Astrocyte of the cerebellum (primary cell): ENCODE measurements around the gene TMEM270.

ENCODE experiments used
- DNase-seq: peaks from one replicate; pipeline ENCODE4 v3.0.0-alpha.2; 2011; ENCODE audit warnings: low read depth
- H3K4me3 ChIP-seq: 2 replicates; pipeline ENCODE4 v1.5.1; 2011; ENCODE audit warnings: mild to moderate bottlenecking, low read depth, low read length, moderate library complexity
- in situ Hi-C: cut with HindIII; loops from 2 replicates; pipeline ENCODE4 v1.10.0; 2017; ENCODE audit warnings: low sequenced_read_pairs
- TF ChIP-seq, protein P1 (sequence below): IDR thresholded peaks from 2 replicates; pipeline ENCODE4 v1.5.1; 2012; ENCODE audit warnings: low read length, low read depth, moderate library complexity, mild to moderate bottlenecking; ENCODE audit errors: missing control alignments

TMEM270 gene

DNA sequence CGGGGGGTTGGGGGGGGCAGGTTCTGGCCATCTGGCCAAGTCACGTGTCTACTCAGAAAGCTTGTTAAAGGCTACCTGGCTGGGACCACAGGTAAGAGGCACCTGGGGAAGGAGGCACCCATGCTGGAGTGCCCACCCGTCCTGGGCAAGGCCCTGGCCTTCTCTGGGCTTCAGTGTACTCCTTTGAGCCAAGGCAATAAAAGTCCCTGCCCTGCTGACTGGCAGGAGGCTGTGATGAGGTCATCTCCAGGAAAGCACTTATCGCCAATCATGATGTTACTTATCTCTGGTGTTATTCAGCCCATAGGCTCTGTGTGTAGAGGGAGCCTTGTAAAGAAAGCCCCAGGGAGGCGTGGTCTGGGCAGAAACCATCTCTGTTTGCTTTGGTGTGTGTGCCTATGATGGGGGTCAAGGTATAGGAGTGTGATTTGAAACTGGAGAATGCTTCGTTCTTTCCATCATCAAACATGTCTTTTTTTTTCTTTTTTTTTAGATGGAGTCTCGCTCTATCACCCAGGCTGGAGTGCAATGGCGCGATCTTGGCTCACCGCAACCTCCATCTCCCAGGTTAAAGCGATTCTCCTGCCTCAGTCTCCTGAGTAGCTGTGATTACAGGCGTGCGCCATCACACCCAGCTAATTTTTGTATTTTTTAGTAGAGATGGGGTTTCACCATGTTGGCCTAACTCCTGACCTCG is 32.7 kb upstream of the TMEM270 start:
- DNase-seq = no peak
- TF ChIP-seq, protein P1, sequence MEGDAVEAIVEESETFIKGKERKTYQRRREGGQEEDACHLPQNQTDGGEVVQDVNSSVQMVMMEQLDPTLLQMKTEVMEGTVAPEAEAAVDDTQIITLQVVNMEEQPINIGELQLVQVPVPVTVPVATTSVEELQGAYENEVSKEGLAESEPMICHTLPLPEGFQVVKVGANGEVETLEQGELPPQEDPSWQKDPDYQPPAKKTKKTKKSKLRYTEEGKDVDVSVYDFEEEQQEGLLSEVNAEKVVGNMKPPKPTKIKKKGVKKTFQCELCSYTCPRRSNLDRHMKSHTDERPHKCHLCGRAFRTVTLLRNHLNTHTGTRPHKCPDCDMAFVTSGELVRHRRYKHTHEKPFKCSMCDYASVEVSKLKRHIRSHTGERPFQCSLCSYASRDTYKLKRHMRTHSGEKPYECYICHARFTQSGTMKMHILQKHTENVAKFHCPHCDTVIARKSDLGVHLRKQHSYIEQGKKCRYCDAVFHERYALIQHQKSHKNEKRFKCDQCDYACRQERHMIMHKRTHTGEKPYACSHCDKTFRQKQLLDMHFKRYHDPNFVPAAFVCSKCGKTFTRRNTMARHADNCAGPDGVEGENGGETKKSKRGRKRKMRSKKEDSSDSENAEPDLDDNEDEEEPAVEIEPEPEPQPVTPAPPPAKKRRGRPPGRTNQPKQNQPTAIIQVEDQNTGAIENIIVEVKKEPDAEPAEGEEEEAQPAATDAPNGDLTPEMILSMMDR = no peak
- H3K4me3 ChIP-seq = no peak overlapping the region
- in situ Hi-C loops = loop anchor here (25.0 kb wide), 1 partner anchor 216 kb away; the partner anchor contains the start of gene MLXIPL

DNA sequence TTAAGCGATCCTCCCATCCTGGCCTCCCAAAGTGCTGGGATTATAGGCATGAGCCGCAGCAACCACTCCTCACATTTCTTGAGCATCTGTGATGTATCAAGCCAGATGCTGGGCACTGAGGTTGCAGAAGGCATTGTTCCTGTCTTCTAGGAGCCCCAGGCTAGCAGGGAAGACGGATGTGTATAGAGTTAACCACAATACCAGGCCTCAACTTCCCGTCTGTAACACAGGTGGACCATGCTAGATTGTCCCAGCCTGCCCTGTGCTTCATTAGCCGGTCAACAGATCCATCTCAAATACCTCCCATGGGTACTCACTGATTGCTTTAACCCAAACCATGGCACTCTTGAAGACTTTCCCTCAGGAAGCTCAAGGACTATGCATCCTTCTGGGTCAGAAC is 32.0 kb upstream of the TMEM270 start:
- DNase-seq = no peak
- H3K4me3 ChIP-seq = no peak overlapping the region
- TF ChIP-seq, protein P1 = no peak
- in situ Hi-C loops = loop anchor here (25.0 kb wide), 1 partner anchor 217 kb away; the partner anchor contains the start of gene MLXIPL

DNA sequence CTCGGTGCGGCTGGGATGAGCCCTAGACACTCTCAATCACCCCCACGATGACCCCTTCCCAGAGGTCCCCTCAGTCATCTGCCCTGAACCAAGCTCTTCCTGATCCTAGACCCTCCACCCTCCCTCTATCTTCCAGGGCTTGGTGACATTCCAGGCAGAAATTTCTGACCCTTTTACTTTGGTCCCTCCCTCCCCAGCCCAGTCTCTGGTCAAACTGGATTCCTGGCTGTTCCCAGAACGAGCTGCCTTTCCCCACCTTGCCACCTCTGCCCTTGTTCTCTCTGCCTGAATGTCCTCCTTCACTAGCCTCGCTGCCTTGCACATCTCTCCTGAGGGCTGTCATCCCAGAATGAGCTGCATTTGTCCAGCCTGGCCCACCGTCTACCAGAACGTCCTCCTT is 31.5 kb upstream of the TMEM270 start:
- TF ChIP-seq, protein P1 = no peak
- no peak overlapping the region for H3K4me3 ChIP-seq
- no peak for DNase-seq
- in situ Hi-C loops = loop anchor here (25.0 kb wide), 1 partner anchor 217 kb away; the partner anchor contains the start of gene MLXIPL

DNA sequence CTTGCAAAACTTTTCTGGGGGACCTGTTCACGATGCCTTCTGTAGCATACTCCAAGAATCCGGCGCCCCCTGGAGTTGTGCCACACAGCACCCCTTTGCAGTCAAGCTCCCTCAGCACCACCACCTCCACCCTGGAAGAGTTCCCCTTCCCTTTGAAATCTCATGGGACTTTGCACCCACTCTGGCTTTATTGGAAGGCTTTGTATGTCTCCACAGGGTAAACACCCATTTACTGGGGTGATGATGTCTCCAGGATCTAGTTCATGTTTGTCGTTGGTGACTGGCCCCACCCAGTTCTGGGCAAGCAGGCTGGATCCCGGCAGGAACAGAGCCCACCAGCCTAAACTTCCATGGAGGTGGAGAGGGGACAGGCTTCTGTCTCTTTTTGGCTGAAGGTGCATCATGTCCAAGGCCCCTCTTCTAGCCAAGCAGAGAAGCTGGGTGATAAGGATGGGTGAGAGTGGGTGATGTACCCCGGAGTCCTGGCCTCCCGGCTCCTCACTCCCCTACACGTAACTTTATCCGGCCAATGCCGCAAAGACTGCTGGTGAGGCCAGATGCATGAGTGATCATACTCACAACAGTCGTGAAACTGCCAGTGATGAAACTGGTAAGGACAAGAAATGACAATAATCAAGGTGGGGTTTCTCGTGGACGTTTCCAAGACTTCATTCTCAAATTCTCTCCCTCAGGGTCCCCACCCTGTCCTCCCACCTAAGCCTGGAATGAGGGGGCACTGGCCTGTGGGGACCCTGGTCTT is 30.9 kb upstream of the TMEM270 start:
- no peak overlapping the region for H3K4me3 ChIP-seq
- TF ChIP-seq, protein P1 = no peak
- no peak for DNase-seq
- in situ Hi-C loops = loop anchor here (25.0 kb wide), 1 partner anchor 218 kb away; the partner anchor contains the start of gene MLXIPL

DNA sequence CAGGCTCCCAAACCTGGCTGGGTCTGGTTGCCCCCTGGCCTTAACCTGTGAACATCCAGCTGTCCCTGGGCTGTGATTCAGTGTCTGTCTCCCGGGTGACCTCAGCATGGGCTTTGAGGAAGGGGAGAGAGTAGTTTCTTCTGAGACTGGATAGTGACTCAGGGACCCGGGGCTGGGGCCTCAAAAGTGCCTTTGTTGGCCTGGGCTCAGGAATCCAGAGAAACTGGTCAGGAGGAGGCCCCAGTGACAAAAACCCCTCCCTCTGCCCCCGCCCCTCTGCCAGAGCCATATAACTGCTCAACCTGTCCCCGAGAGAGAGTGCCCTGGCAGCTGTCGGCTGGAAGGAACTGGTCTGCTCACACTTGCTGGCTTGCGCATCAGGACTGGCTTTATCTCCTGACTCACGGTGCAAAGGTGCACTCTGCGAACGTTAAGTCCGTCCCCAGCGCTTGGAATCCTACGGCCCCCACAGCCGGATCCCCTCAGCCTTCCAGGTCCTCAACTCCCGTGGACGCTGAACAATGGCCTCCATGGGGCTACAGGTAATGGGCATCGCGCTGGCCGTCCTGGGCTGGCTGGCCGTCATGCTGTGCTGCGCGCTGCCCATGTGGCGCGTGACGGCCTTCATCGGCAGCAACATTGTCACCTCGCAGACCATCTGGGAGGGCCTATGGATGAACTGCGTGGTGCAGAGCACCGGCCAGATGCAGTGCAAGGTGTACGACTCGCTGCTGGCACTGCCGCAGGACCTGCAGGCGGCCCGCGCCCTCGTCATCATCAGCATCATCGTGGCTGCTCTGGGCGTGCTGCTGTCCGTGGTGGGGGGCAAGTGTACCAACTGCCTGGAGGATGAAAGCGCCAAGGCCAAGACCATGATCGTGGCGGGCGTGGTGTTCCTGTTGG is 30.0 kb upstream of the TMEM270 start, which contains the start of gene CLDN4:
CLDN4 (plus strand) TSS at position 316 of the 903 bp plus-strand sequence; CDS start at position 522, 206 bp downstream.
- in situ Hi-C loops = loop anchor here (25.0 kb wide), 1 partner anchor 219 kb away; the partner anchor contains the start of gene MLXIPL
- no peak within 1 kb of the TSS for H3K4me3 ChIP-seq
- TF ChIP-seq, protein P1 = no peak

DNA sequence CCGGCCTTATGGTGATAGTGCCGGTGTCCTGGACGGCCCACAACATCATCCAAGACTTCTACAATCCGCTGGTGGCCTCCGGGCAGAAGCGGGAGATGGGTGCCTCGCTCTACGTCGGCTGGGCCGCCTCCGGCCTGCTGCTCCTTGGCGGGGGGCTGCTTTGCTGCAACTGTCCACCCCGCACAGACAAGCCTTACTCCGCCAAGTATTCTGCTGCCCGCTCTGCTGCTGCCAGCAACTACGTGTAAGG is 29.4 kb upstream of the TMEM270 start:
- in situ Hi-C loops = loop anchor here (25.0 kb wide), 1 partner anchor 219 kb away; the partner anchor contains the start of gene MLXIPL
- no peak for DNase-seq
- H3K4me3 ChIP-seq = no peak overlapping the region
- TF ChIP-seq, protein P1 = no peak

More for the DNA sequence above, 30.0 kb upstream of the TMEM270 start, which contains the start of gene CLDN4:
- DNase-seq = no peak
